Measurements from ENCODE around the gene NCAPH2. TPM values are rescaled to one million over a fixed set of nuclear protein-coding genes. Genes with fewer than 3 reads are reported as not detected.

The NCAPH2 gene
- total and polyA plus RNA-seq, 12 donors, result 13.8 to 90.5 (median 32.6) TPM

- peak in 1 of 7 donors; percentile 37 for DNase-seq
- Histone ChIP-seq H3K36me3 (replicated peaks in 1 of 2) (peaks cover 0 to 44% of the 10 kb centered on the region in 2 donors), H3K27ac (no peak overlapping the region), H3K9me3 (replicated peaks in 1 of 3) (no peaks in the 10 kb centered on the region), H3K27me3 (no peaks in the 10 kb centered on the region), H3K4me1 (replicated peaks in 1 of 2) (peaks cover 20 to 23% of the 10 kb centered on the region in 2 donors), H3K4me3 (no peak overlapping the region)
- TF ChIP-seq, protein P1, sequence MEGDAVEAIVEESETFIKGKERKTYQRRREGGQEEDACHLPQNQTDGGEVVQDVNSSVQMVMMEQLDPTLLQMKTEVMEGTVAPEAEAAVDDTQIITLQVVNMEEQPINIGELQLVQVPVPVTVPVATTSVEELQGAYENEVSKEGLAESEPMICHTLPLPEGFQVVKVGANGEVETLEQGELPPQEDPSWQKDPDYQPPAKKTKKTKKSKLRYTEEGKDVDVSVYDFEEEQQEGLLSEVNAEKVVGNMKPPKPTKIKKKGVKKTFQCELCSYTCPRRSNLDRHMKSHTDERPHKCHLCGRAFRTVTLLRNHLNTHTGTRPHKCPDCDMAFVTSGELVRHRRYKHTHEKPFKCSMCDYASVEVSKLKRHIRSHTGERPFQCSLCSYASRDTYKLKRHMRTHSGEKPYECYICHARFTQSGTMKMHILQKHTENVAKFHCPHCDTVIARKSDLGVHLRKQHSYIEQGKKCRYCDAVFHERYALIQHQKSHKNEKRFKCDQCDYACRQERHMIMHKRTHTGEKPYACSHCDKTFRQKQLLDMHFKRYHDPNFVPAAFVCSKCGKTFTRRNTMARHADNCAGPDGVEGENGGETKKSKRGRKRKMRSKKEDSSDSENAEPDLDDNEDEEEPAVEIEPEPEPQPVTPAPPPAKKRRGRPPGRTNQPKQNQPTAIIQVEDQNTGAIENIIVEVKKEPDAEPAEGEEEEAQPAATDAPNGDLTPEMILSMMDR (IDR thresholded peaks at IDR 0.05), result no peak
- no peak for TF ChIP-seq POLR2A (IDR thresholded peaks at IDR 0.05)
- intact Hi-C loops (cut with DNase I), result no loop called here
- 88 to 100% (median 93%) methylated on average over 1 to 16 of the region's 16 CpGs for WGBS, 4 donors
These were observed 15.4 kb downstream of the NCAPH2 start for GRCh38 chr22:50523458-50523805.

DNA sequence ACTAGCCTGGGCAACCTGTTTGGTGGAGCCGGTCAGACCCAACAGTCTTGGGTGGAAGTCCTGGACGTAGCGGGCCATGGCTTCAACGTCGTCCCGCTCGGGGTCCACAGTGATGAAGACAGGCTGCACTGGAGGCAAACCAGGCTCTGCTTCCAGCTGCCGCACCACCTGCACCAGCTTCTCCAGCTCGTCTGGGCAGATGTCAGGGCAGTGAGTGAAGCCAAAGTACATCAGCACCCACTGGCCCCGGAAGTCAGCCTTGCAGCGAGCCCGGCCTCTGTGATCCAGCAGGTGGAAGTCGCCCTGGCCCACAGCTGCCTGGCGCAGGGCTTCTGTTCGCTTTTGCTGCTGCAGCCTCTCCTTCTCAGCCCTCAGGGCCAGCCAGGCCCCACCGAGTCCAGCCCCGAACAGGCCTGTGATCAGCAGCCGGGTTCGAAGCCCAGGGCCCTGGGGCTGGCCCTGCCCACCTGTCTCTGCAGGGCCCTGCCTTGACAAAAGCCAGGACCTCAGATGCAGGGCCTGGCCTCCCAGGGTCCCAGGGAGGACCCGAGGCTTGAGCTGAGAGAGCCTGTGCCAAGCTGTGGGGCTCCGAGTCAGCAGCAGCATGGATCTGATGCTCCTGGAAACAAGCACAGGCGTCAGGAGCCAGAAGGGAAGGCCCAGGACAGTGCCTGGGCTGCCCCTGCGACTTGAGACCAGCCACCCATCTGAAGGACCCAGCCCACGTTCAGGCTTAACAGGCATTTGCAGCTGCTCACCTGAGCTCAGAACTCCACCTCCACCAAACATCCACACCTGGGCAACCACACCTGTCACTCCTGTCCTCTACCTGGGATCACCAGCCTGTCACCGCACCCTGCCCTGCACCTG is 16.0 kb downstream of the NCAPH2 start:
- peak overlapping the region in 2 of 5 donors; percentile 91 to 97 for H3K27ac ChIP-seq
- H3K36me3 ChIP-seq (replicated peaks in 1 of 2), result peaks cover 0 to 37% of the 10 kb centered on the region in 2 donors
- peak in 3 of 7 donors; percentile 26 to 61 (median 44) for DNase-seq
- WGBS, 4 donors, result 79 to 87% (median 81%) methylated on average over 4 to 25 of the region's 25 CpGs
- H3K4me1 ChIP-seq (replicated peaks in 1 of 2), result peaks cover 20 to 23% of the 10 kb centered on the region in 2 donors
- no peaks in the 10 kb centered on the region for H3K27me3 ChIP-seq
- intact Hi-C loops (cut with DNase I), result no loop called here
- peak overlapping the region in 1 of 4 donors; percentile 83 for H3K4me3 ChIP-seq
- TF ChIP-seq, protein P1 (IDR thresholded peaks at IDR 0.05), result no peak
- no peak for TF ChIP-seq POLR2A (IDR thresholded peaks at IDR 0.05)
- H3K9me3 ChIP-seq (replicated peaks in 1 of 3), result no peaks in the 10 kb centered on the region

DNA sequence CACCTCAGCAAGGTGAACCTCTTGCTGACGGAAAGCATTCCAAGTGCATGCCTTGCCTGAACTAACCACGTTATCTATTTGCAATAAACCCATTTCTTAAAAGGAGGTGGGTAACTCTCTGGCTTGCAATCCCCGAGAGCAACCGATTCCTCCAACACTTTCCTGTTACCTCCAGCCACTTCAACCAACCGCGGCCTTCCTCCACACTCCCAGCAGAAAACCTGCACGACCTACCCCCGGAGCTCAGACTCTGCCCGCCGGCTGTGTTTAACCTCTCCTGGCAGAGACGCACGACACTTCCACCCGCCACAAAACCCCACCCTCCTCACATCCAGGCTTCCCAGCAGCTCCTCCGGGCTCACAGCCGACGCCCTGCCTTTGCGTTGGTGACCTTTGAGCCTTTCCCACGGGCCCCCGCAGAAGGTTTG is 16.7 kb downstream of the NCAPH2 start:
- Histone ChIP-seq H3K27me3 (no peaks in the 10 kb centered on the region), H3K27ac (peak overlapping the region; percentile 29 to 97 (median 89)), H3K9me3 (replicated peaks in 1 of 3) (no peaks in the 10 kb centered on the region), H3K4me1 (replicated peaks in 1 of 2) (peaks cover 20 to 23% of the 10 kb centered on the region in 2 donors), H3K4me3 (peak overlapping the region in 3 of 4 donors; percentile 51 to 83 (median 53)), H3K36me3 (replicated peaks in 1 of 2) (peaks cover 0 to 32% of the 10 kb centered on the region in 2 donors)
- 4 to 13% (median 6%) methylated on average over 14 to 19 of the region's 19 CpGs for WGBS, 4 donors
- TF ChIP-seq POLR2A (IDR thresholded peaks at IDR 0.05), result no peak
- TF ChIP-seq, protein P1 (IDR thresholded peaks at IDR 0.05), result no peak
- intact Hi-C loops (cut with DNase I), result no loop called here
- DNase-seq, result no peak

DNA sequence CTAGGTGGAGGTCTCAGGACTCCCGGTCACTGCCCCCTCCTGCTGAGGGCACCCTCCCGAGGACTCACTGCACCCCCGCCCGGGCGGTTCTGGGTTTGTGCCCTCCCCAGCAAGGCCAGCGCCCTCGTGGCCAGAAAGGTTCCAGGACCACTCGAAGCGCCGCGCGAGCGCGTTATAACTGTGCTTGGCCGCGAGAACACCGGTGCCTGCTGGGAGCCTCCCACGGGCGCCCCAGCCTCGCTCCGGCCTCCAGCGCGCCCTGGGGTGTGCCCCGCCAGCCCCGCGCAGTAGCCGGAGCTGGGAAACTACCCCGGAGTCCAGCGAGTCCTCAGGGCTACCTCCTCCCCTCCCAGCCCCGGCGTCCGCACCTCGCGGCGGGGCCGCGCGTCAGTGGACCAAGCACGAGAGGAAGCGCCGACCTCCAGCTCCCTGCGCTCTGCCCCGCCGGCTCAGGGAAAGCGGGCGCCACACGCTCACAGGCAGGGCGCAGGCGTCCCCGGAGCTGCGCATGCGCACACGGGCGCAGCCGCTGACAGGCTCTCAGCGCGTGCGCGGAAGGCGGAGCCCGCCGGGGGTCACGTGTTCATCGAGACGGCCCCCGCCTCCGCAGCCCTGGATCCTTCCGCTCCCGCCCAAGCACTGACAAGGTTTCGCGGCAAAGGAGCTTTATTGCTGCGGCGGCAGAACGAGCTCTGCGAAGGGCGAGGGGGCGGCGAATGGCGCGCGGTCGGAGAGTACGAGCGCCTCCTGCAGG is 17.3 kb downstream of the NCAPH2 start, which contains the start of gene SCO2:
Gene SCO2 (minus strand): TSS at position 495 of the 754 bp plus-strand sequence. CDS start 1,187 bp downstream, outside the sequence.
- TF ChIP-seq POLR2A (IDR thresholded peaks at IDR 0.05), result peak; percentile 57 to 76
- TF ChIP-seq, protein P1 (IDR thresholded peaks at IDR 0.05), result peak in 3 of 6 experiments; percentile 27 to 62 (median 33)

More for the DNA sequence above, 17.3 kb downstream of the NCAPH2 start, which contains the start of gene SCO2:
- peak; percentile 96 to 98 (median 97) for DNase-seq
- intact Hi-C loops (cut with DNase I), result no loop called here
- WGBS, 4 donors, result 0 to 1% (median 0%) methylated on average over 1 to 84 of the region's 84 CpGs
- H3K9me3 ChIP-seq (replicated peaks in 1 of 3), result no peaks in the 10 kb centered on the region
- H3K27ac ChIP-seq, result peak within 1 kb of the TSS; percentile 29 to 97 (median 89)
- peaks cover 23 to 25% of the 10 kb centered on the region in 2 donors for H3K4me1 ChIP-seq (replicated peaks in 1 of 2)
- H3K27me3 ChIP-seq, result no peaks in the 10 kb centered on the region
- peak within 1 kb of the TSS; percentile 26 to 83 (median 52) for H3K4me3 ChIP-seq
- peaks cover 0 to 32% of the 10 kb centered on the region in 2 donors for H3K36me3 ChIP-seq (replicated peaks in 1 of 2)
